HL-60 (cell line): Measurements from ENCODE around the gene DYNC2I2.

Source experiments
- DNase-seq, 2 experiments: peaks; one replicate each; pipeline ENCODE4 v3.0.0-alpha.2; 2010 to 2020; ENCODE audit warnings: low read depth in 1 of 2, low spot score in 1 of 2
- H3K27ac ChIP-seq: fragments of 250-450 bp; sonication (Bioruptor Pico); replicated peaks from 2 replicates; pipeline ENCODE4 v1.5.1; 2020; ENCODE audit warnings: mild to moderate bottlenecking, moderate library complexity
- H3K27me3 ChIP-seq: fragments of 250-450 bp; sonication (Bioruptor Pico); 2 replicates; pipeline ENCODE4 v1.5.1; 2021; ENCODE audit warnings: mild to moderate bottlenecking, moderate library complexity; ENCODE audit not compliant: insufficient read depth, poor library complexity, severe bottlenecking
- H3K4me3 ChIP-seq: replicated peaks from 2 replicates; pipeline ENCODE4 v1.5.1; 2011; ENCODE audit warnings: mild to moderate bottlenecking, control low read depth, low read length; ENCODE audit not compliant: insufficient read depth
- GABPA ChIP-seq: IDR thresholded peaks from 2 replicates; pipeline ENCODE4 v1.6.1; 2012; ENCODE audit warnings: low read depth
- POLR2AphosphoS5 ChIP-seq: IDR thresholded peaks from 2 replicates; pipeline ENCODE4 v1.6.1; 2012; ENCODE audit warnings: low read depth
- REST ChIP-seq: IDR thresholded peaks from 2 replicates; pipeline ENCODE4 v1.6.1; 2012; ENCODE audit warnings: low read depth; ENCODE audit not compliant: insufficient replicate concordance
- SPI1 ChIP-seq: IDR thresholded peaks from 2 replicates; pipeline ENCODE4 v1.6.1; 2012; ENCODE audit warnings: low read depth, mild to moderate bottlenecking, borderline replicate concordance
- TF ChIP-seq, protein P1 (sequence below): IDR thresholded peaks from one replicate; pipeline ENCODE4 v1.5.1; 2011; ENCODE audit warnings: low read length, control low read depth, inconsistent platforms; ENCODE audit not compliant: insufficient read depth

Gene DYNC2I2

GRCh38 chr9:128619127-128619526 lies 37.5 kb downstream of the DYNC2I2 start:
- TF ChIP-seq SPI1: no peak
- no peak for TF ChIP-seq GABPA
- TF ChIP-seq, protein P1, sequence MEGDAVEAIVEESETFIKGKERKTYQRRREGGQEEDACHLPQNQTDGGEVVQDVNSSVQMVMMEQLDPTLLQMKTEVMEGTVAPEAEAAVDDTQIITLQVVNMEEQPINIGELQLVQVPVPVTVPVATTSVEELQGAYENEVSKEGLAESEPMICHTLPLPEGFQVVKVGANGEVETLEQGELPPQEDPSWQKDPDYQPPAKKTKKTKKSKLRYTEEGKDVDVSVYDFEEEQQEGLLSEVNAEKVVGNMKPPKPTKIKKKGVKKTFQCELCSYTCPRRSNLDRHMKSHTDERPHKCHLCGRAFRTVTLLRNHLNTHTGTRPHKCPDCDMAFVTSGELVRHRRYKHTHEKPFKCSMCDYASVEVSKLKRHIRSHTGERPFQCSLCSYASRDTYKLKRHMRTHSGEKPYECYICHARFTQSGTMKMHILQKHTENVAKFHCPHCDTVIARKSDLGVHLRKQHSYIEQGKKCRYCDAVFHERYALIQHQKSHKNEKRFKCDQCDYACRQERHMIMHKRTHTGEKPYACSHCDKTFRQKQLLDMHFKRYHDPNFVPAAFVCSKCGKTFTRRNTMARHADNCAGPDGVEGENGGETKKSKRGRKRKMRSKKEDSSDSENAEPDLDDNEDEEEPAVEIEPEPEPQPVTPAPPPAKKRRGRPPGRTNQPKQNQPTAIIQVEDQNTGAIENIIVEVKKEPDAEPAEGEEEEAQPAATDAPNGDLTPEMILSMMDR: no peak
- no peak for TF ChIP-seq POLR2AphosphoS5
- TF ChIP-seq REST: no peak
- Histone ChIP-seq H3K27ac (no peak overlapping the region), H3K27me3 (no peaks in the 10 kb centered on the region), H3K4me3 (no peak overlapping the region)
- DNase-seq: no peak

- Histone ChIP-seq H3K4me3 (no peak overlapping the region), H3K27me3 (no peaks in the 10 kb centered on the region), H3K27ac (no peak overlapping the region)
- no peak for DNase-seq
- TF ChIP-seq POLR2AphosphoS5: no peak
- TF ChIP-seq GABPA: no peak
- TF ChIP-seq, protein P1: no peak
- no peak for TF ChIP-seq REST
- no peak for TF ChIP-seq SPI1
Measured at GRCh38 chr9:128617943-128618342, 38.7 kb downstream of the DYNC2I2 start.

DNA sequence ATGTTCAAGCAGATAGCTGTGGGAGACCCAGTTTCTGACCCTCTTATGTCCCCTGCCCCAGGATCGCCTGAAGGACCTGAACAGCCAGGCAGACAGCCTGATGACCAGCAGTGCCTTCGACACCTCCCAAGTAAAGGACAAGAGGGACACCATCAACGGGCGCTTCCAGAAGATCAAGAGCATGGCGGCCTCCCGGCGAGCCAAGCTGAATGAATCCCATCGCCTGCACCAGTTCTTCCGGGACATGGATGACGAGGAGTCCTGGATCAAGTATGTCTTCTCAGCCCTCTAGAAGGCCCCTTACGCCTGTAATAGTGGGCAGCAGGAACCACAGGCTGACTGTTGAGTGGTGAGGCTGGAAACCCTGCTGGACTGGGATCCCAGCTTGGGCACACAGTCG lies 41.1 kb downstream of the DYNC2I2 start:
- H3K27ac ChIP-seq: no peak overlapping the region
- no peak for DNase-seq
- H3K27me3 ChIP-seq: no peaks in the 10 kb centered on the region
- no peak overlapping the region for H3K4me3 ChIP-seq
- TF ChIP-seq GABPA (no peak), POLR2AphosphoS5 (no peak), REST (no peak), SPI1 (no peak)
- TF ChIP-seq, protein P1: no peak
